Liver (tissue), 9 donors: ENCODE data around the gene SLC44A2. TPM values are rescaled to one million over a fixed set of nuclear protein-coding genes. Genes with fewer than 3 reads are reported as not detected.

Experiments
- DNase-seq: peaks from one replicate; pipeline ENCODE4 v3.0.0-alpha.2; 2017; ENCODE audit warnings: low spot score
- H3K27ac ChIP-seq, 2 donors: one replicate each; pipeline ENCODE4 v1.7.0; 2013; ENCODE audit warnings: inconsistent platforms in 2 of 2, low read length in 2 of 2, control low read depth in 1 of 2, low read depth in 1 of 2, mild to moderate bottlenecking in 1 of 2
- H3K27me3 ChIP-seq, 4 donors: one replicate each; pipeline versions ENCODE4 v1.6.1 to v1.7.0; 2013; ENCODE audit warnings: low read length in 3 of 4, inconsistent platforms in 1 of 4, mild to moderate bottlenecking in 1 of 4, moderate library complexity in 1 of 4; ENCODE audit not compliant: control insufficient read depth in 4 of 4, insufficient read depth in 4 of 4
- H3K36me3 ChIP-seq, 4 donors: one replicate each; pipeline versions ENCODE4 v1.6.1 to v1.7.0; 2013; ENCODE audit warnings: low read length in 3 of 4, mild to moderate bottlenecking in 3 of 4, low read depth in 1 of 4, moderate library complexity in 1 of 4; ENCODE audit not compliant: control insufficient read depth in 4 of 4, insufficient read depth in 3 of 4
- H3K4me1 ChIP-seq, 4 donors: one replicate each; pipeline versions ENCODE4 v1.6.1 to v1.7.0; 2013; ENCODE audit warnings: low read length in 3 of 4, mild to moderate bottlenecking in 3 of 4, moderate library complexity in 1 of 4; ENCODE audit not compliant: control insufficient read depth in 4 of 4, insufficient read depth in 4 of 4
- H3K4me3 ChIP-seq, 3 donors: one replicate each; pipeline versions ENCODE4 v1.6.1 to v1.7.0; 2013; ENCODE audit warnings: low read length in 3 of 3, control low read depth in 1 of 3, low read depth in 1 of 3, mild to moderate bottlenecking in 1 of 3
- H3K9ac ChIP-seq, 2 donors: one replicate each; pipeline ENCODE4 v1.7.0; 2013; ENCODE audit warnings: low read length in 2 of 2, mild to moderate bottlenecking in 2 of 2, moderate library complexity in 2 of 2, control low read depth in 1 of 2, low read depth in 1 of 2
- H3K9me3 ChIP-seq, 4 donors: one replicate each; pipeline versions ENCODE4 v1.6.1 to v1.7.0; 2013; ENCODE audit warnings: low read length in 3 of 4; ENCODE audit not compliant: control insufficient read depth in 4 of 4
- CTCF ChIP-seq: fragments of 150-350 bp; IDR thresholded peaks from 2 replicates; pipeline ENCODE4 v1.5.1; 2017; ENCODE audit warnings: improper control_type of control experiment, low read depth, low read length; ENCODE audit not compliant: missing input control
- EGR1 ChIP-seq, 2 donors: IDR thresholded peaks; 2 replicates each; pipeline ENCODE4 v1.6.1; 2016 to 2018; ENCODE audit warnings: antibody characterized with exemption in 2 of 2, low read depth in 2 of 2
- FOXA1 ChIP-seq: IDR thresholded peaks from 2 replicates; pipeline ENCODE4 v1.6.1; 2016; ENCODE audit warnings: antibody characterized with exemption
- FOXA2 ChIP-seq: IDR thresholded peaks from 2 replicates; pipeline ENCODE4 v1.6.1; 2016; ENCODE audit warnings: antibody characterized with exemption
- GABPA ChIP-seq, 2 donors: IDR thresholded peaks in 1 of 2; conservative IDR thresholded peaks in 1 of 2; 2 replicates each; pipeline ENCODE4 v1.6.1; 2016; ENCODE audit warnings: antibody characterized with exemption in 2 of 2, mild to moderate bottlenecking in 1 of 2, moderate library complexity in 1 of 2
- HNF4A ChIP-seq, 2 donors: conservative IDR thresholded peaks; 2 replicates each; pipeline ENCODE4 v1.6.1; 2016; ENCODE audit warnings: antibody characterized with exemption in 2 of 2, mild to moderate bottlenecking in 2 of 2
- HNF4G ChIP-seq: IDR thresholded peaks from 2 replicates; pipeline ENCODE4 v1.6.1; 2016; ENCODE audit warnings: antibody characterized with exemption
- JUND ChIP-seq, 2 donors: IDR thresholded peaks; 2 replicates each; pipeline ENCODE4 v1.6.1; 2016; ENCODE audit warnings: antibody characterized with exemption in 2 of 2
- MAX ChIP-seq: IDR thresholded peaks from 2 replicates; pipeline ENCODE4 v1.6.1; 2016; ENCODE audit warnings: antibody characterized with exemption
- NR2F2 ChIP-seq: IDR thresholded peaks from 2 replicates; pipeline ENCODE4 v1.6.1; 2016; ENCODE audit warnings: antibody characterized with exemption
- RAD21 ChIP-seq, 2 donors: IDR thresholded peaks; 2 replicates each; pipeline ENCODE4 v1.6.1; 2016; ENCODE audit warnings: antibody characterized with exemption in 2 of 2, mild to moderate bottlenecking in 2 of 2
- REST ChIP-seq: IDR thresholded peaks from 2 replicates; pipeline ENCODE4 v1.6.1; 2016; ENCODE audit warnings: antibody characterized with exemption, mild to moderate bottlenecking
- RXRA ChIP-seq, 2 donors: IDR thresholded peaks; 2 replicates each; pipeline ENCODE4 v1.6.1; 2017 to 2018; ENCODE audit warnings: antibody characterized with exemption in 2 of 2, mild to moderate bottlenecking in 1 of 2
- SP1 ChIP-seq: IDR thresholded peaks from 2 replicates; pipeline ENCODE4 v1.6.1; 2018; ENCODE audit warnings: antibody characterized with exemption, mild to moderate bottlenecking
- TAF1 ChIP-seq: conservative IDR thresholded peaks from 2 replicates; pipeline ENCODE4 v1.6.1; 2016; ENCODE audit warnings: antibody characterized with exemption, mild to moderate bottlenecking
- YY1 ChIP-seq: IDR thresholded peaks from 2 replicates; pipeline ENCODE4 v1.6.1; 2016; ENCODE audit warnings: antibody characterized with exemption, mild to moderate bottlenecking
- ZBTB33 ChIP-seq: IDR thresholded peaks from 2 replicates; pipeline ENCODE4 v1.6.1; 2016; ENCODE audit warnings: antibody characterized with exemption
- WGBS: extraction: QIAGEN DNeasy Blood & Tissue Kit; methylation state at CpG from one replicate; pipeline ENCODE4 v1.1.7; 2013; 5-methylcytosine and 5-hydroxymethylcytosine counted together
- polyA plus RNA-seq, 2 donors: library from polyadenylated mRNA; stranded (reverse) in 1 of 2; unstranded in 1 of 2; fragments of 200-250 nt in 1 of 2; fragments of >200 nt in 1 of 2; fragmentation: Nextera tagmentation in 1 of 2; extraction: Ambion mirVana in 1 of 2; gene quantifications; one replicate each; pipeline versions ENCODE4 v1.2.1 to v1.2.3, GENCODE V29; 2013 to 2015
- total RNA-seq, 2 donors: library from RNA; depleted of rRNA; stranded (reverse); fragments of >200 nt; gene quantifications; one replicate each; pipeline ENCODE4 v1.2.3, GENCODE V29; 2014
- donor health status: healthy.
- donor health status: healthy.
- donor health status: healthy.
- donor health status: healthy.
- donor health status: healthy.

SLC44A2 gene
- total and polyA plus RNA-seq, 4 donors, result 12.0 to 21.6 (median 13.4) TPM

GRCh38 chr19:10683064-10683426, 57.7 kb downstream of the SLC44A2 start:
- H3K27me3 ChIP-seq, result no peaks in the 10 kb centered on the region
- no peak overlapping the region for H3K27ac ChIP-seq
- peaks cover 35 to 95% (median 63%) of the 10 kb centered on the region in 4 donors for H3K36me3 ChIP-seq
- no peak for DNase-seq
- H3K4me3 ChIP-seq, result no peak overlapping the region
- TF ChIP-seq FOXA2 (no peak), YY1 (no peak), CTCF (no peak), RXRA (IDR thresholded peaks at IDR 0.05) (no peak), HNF4G (no peak), NR2F2 (no peak), RAD21 (IDR thresholded peaks at IDR 0.05) (no peak), JUND (IDR thresholded peaks at IDR 0.05) (no peak), REST (no peak), MAX (no peak), HNF4A (conservative IDR thresholded peaks at IDR 0.05) (no peak), FOXA1 (no peak), GABPA (IDR thresholded peaks at IDR 0.05 in 1 of 2, conservative IDR thresholded peaks at IDR 0.05 in 1 of 2) (no peak), ZBTB33 (no peak), EGR1 (IDR thresholded peaks at IDR 0.05; ENCODE audit: low read depth in 2 of 2) (no peak), TAF1 (no peak), SP1 (no peak)
- no peaks in the 10 kb centered on the region for H3K9me3 ChIP-seq
- no peak overlapping the region for H3K9ac ChIP-seq
- H3K4me1 ChIP-seq, result peaks cover 0 to 4% (median 3%) of the 10 kb centered on the region in 4 donors
- WGBS, result 96% methylated on average over 15 of the region's 15 CpGs

- Histone ChIP-seq H3K4me1 (no peaks in the 10 kb centered on the region), H3K36me3 (peaks cover 37 to 96% (median 60%) of the 10 kb centered on the region in 4 donors), H3K9ac (no peak overlapping the region), H3K27ac (no peak overlapping the region), H3K9me3 (no peaks in the 10 kb centered on the region), H3K27me3 (no peaks in the 10 kb centered on the region), H3K4me3 (no peak overlapping the region)
- no peak for TF ChIP-seq GABPA (IDR thresholded peaks at IDR 0.05 in 1 of 2, conservative IDR thresholded peaks at IDR 0.05 in 1 of 2)
- TF ChIP-seq NR2F2, result no peak
- no peak for TF ChIP-seq ZBTB33
- TF ChIP-seq EGR1 (IDR thresholded peaks at IDR 0.05; ENCODE audit: low read depth in 2 of 2), result no peak
- no peak for TF ChIP-seq YY1
- no peak for TF ChIP-seq CTCF
- no peak for TF ChIP-seq MAX
- WGBS, result 94% methylated on average over 21 of the region's 21 CpGs
- DNase-seq, result no peak
Observed at GRCh38 chr19:10683582-10683981, 58.2 kb downstream of the SLC44A2 start.
